Heart left ventricle (tissue), 13 donors: ENCODE results near the gene SLC6A9.

ENCODE experiments used
- CTCF ChIP-seq, 12 donors: fragments of 200-600 bp; sonication (generic) in 4 of 12; IDR thresholded peaks; one replicate each; pipeline versions ENCODE4 v1.5.0 to v1.8.0; 2018 to 2022; ENCODE audit warnings: antibody characterized with exemption in 12 of 12, mild to moderate bottlenecking in 5 of 12
- POLR2A ChIP-seq, 2 donors: fragments of 450-650 bp; IDR thresholded peaks; one replicate each; pipeline ENCODE4 v1.6.1; 2017; ENCODE audit warnings: antibody characterized with exemption in 2 of 2, mild to moderate bottlenecking in 2 of 2, moderate library complexity in 2 of 2
- donor health status: ischemic (EF 13 %, LVEDD 7.1; RV severe dilation, severe dysfunction).
- donor health status: DM: no; HTN: yes; CAD: no.
- donor health status: DM: no; HTN: no; CAD: no.
- donor health status: ischemic (EF 25% LVEDD 6.9; RV normal size, moderate dysfunction).
- donor health status: ischemic (EF 25% LVEDD 5.7; RV mildly dilated, moderate dysfunction).
- donor health status: ischemic (EF 35%, LVEDD 5.7; RV mildly dilated, moderate dysfunction).
- donor health status: nonischemic (EF 11% LVEDD 7.7; RV severe dilation, severe dysfunction).
- donor health status: DM: yes; HTN: yes; CAD: no.
- donor health status: PGD.
- donor health status: ischemic (EF 29% LVEDD 5.4; RV normal size, mild dysfunction).
- donor health status: nonischemic (EF 23%, LVEDD 6.1; RV moderate dilation, normal function).

- TF ChIP-seq CTCF (IDR thresholded peaks at IDR 0.05) (no peak), POLR2A (IDR thresholded peaks at IDR 0.05) (no peak)
Measured at GRCh38 chr1:44040418-44040817, 9.2 kb upstream of the SLC6A9 start.
